Activated CD8-positive, alpha-beta memory T cell treated with anti-CD3 and anti-CD28 coated beads for 24 hours (primary cell): Measurements from ENCODE around the gene ANXA3.
"Not testable (repeated sequence)": the region's sequence is repeated elsewhere in the genome, so short reads cannot be mapped to it uniquely, and the experiment has no call there.

Experiments used
- DNase-seq: peaks from one replicate; pipeline ENCODE4 v3.0.0-alpha.2; 2020

Gene ANXA3

DNA sequence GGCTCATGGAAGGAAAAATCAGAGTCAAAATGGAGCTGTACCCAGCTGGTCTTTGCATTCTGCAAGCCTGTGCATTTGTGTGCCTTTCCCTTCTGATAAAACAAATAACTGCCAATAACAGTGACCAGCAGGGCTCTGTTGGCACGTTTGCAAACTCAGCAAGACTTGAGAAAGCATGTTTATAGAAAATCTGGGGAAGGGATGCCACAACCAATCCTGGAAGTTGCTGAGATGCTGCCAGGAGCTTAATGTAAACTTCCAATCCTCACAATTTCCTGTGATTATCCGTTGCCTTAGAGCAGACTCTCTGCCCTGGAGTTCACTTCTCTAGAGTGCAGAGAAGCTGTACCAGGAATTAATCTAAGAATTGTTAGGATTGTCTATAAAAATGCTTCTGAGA lies 6.9 kb upstream of the ANXA3 start:
- DNase-seq, result no peak

DNA sequence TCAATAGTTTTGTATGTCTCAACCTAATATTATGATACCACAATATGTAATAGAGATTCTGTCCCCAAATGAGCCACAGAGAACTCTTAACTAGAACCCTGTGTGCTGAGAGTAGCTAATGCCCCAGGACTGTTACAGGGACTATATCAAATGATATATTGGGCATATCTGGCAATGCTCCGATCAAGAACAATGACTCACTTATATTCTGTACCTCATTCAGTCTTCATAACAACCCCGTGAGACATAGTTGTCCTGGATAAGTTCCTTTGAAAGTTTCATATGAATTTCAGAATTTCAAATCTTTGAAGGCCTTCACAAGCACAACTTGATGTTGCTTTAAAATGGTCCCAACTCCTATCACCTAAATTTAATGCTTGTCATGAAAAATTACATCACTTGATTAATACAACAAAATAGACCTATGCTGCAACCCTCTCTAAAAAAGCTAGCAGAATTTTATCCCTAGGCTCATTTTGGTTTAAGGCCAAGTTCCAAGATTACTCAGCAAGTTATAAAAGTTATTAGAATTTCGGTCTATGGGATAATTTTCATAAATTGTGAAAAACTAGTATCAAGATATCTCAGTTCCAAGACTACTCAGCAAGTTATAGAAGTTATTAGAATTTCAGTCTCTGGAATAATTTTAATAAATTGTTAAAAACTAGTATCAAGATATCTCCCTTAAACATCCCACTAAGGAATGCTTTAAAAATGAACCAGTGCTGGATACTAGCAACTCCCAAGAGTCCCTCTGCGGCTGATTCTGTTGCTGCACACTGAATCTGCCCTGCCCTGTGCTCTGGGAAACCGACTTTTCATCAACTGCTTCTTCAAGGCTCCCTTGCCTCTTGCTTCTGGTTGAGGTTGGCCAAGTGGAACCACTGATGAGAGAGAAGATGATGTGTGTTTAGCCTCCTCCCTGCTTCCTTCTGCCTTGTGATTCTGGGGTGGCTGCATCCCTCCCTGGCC lies 6.0 kb upstream of the ANXA3 start:
- no peak for DNase-seq

DNA sequence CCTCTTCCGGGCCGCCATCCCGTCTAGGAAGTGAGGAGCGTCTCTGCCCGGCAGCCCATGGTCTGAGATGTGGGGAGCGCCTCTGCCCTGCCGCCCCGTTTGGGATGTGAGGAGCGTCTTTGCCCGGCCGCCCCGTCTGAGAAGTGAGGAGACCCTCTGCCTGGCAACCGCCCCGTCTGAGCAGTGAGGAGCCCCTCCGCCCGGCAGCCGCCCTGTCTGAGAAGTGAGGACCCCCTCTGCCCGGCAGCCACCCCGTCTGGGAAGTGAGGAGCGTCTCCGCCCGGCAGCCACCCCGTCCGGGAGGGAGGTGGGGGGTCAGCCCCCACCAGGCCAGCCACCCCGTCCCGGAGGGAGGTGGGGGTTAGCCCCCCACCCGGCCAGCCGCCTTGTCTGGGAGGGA lies 3.7 kb upstream of the ANXA3 start:
- DNase-seq, result not testable (repeated sequence)

DNA sequence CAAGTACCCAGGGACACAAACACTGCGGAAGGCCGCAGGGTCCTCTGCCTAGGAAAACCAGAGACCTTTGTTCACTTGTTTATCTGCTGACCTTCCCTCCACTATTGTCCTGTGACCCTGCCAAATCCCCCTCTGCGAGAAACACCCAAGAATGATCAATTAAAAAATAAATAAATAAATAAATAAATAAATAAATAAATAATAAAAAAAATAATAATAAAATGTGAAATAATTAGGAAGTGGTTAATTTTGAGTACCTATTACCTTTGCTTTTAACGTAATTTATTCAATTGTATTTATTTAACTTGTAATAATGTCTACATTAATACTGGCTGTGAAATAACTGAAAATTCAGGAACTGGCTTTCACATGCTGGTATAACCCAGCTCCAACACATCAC lies 2.7 kb upstream of the ANXA3 start:
- DNase-seq, result not testable (repeated sequence)

DNA sequence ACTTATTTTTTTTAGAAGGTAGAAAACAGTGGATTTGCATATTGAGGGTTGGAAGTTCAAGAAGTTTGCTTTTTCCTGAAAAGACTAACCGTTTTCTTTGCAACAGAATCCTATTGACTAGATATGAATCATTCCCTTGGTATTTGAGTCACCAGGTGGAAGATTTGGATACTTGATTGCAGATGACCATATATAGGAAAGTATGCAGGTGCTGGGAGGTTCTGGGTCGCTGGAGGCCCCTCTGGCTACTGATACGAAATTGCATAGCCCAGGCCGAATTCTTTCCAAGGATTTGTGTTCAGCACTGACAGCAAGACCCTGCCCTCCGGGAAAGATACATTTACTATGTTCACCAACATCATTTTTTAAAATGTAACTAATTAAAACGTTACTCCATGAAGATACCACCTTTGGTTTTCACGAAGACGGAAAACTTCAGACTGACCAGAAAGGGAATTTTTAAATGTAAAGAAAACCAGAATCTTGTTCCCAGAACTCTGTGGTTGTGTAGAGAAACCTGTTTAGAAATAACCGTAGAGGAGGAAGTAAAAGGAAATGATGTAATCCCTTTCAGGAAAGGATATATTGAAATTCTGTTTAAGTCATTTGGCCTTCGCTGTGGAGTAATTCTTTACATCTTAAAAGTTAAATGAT lies 946 bp downstream of the ANXA3 start:
- DNase-seq, result no peak

DNA sequence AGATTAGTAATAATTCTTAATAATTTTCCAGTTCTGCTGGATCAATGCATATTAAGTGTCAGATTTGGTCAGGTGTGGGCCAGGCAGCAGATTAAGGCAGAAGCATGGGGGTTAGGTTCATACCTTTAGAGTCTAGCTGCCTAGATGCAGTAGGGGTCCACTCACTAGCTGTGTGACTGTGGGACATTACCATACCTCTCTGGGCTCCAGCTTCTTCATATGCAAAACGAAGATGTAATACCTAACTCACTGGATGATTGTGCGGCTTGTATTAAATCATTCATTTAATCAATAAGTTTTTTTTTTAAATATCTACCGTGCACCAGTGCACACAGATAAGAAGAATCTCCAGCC lies 1.4 kb downstream of the ANXA3 start:
- no peak for DNase-seq

DNA sequence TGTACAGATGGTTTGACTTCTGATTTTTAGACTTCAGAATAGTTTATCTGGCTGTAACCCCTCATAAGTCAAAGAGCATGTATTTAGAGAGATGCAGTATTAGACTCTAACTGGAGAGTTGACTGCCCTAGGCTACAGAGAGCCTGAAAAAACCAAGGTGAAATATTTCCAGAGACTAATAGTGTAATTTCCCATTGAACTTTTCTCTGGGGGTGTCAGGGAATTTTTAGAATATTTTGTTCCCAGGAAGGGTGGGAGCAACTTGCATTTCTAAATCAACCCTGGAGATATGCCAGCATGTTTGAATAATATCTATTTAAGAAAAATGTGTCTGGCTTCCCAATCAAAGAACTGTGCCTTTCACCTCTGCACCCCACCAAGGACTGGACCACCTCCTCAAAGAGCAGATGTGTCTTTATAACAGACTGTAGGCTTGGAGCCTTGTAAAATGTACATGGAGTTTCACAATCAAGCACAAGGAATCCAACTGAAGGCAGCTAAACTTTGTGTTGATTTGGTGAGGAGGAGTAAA lies 2.0 kb downstream of the ANXA3 start:
- DNase-seq, result no peak

DNA sequence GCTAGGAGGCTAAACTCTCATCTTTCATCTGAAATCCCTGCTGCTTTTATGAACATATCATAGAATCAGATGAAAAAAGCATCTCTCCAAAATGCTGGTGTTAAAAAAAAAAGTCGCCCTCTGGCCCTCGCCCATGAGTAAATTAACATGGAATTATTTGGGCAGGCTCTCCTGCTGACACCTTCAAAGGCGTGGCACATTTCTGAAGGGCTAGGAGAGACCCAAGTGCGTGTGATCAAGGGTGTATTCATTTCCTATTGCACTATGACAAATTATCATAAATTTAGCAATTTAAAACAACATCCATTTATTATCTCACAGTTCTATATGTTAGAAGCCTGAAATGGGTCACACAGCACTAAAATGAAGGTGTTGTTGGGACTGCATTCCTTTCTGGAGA lies 5.1 kb downstream of the ANXA3 start:
- no peak for DNase-seq

DNA sequence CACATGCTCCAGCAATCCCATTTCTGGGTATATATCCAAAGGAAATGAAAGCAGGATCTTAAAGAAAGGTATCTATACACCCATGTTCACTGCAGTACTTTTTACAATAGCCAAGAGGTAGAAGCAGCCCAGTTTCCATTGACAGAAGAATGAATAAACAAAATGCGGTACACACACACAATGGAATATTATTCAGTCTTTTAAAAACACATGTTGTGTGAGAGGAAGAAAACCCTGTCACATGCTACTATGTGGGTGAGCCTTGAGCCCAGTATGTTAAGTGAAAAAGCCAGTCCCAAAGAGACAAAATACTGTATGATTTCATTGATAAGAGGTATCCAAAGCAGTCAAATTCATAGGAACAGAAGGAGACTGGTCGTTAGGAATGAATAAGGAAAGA lies 6.3 kb downstream of the ANXA3 start:
- no peak for DNase-seq

DNA sequence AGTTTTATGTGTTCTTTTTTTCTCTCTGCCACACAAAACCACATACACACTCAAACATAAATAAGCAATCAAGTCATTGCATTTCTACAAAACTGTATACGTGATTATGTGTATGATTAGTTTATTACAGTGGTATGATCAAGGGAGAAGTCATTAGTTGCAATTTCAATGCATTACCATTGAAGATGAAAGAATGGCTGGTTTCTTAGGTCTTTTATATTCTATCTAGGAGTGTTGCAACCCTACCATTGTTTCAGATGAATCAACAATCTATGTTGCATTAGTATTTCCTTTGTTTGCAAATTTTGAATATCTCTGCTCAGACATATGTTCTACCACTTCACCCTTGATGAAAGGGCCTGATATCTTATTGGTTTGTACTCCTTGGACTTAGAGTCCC lies 6.8 kb downstream of the ANXA3 start:
- DNase-seq, result no peak

DNA sequence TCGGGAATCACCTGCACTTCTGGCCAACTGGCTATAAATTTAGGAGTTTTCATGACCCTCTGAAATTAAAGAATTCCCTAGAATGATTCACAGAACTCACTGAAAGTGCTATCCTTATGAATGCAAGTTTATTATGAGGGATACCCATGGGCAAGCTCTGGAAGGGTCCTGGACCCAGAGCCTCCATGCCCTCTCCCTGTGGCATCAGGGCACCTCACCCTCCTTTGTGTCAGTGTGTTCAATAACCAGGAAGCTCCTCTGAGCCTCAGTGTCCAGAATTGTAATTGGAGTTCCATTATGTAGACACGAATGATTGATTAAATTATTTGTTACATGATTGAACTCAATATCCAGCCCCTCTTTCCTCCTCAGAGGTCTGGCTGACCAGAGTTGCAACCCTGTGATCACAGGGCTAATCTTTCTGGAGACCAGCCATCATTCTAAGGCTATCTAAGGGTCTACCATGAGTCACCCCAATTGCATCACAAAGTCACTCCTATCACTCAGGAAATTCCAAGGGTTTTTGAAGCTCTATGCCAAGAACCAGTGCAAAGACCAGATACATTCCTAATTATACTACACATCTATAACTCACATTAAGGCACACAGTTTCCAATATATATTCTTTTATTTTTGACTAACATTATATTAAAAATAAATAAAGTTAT lies 8.9 kb downstream of the ANXA3 start:
- DNase-seq, result no peak

DNA sequence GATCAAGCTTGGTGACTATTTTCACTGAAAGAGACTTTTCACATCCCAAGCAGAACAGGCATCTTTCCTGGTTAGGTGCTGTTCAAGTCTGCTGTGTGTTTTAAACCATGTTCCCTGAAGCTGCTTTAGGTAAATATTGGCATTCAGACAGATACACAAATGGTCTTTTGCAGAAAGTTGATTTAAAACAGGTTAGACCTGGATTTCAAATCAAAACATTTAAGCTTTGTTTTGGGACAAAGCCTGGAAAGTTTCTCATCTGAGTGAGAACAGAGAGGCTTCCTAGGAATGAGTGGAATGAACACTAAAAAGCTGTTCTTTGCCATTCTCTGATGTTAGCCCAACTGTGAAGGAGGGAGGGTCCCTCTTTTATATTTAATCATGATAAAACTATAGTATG lies 10.1 kb downstream of the ANXA3 start:
- DNase-seq, result no peak

DNA sequence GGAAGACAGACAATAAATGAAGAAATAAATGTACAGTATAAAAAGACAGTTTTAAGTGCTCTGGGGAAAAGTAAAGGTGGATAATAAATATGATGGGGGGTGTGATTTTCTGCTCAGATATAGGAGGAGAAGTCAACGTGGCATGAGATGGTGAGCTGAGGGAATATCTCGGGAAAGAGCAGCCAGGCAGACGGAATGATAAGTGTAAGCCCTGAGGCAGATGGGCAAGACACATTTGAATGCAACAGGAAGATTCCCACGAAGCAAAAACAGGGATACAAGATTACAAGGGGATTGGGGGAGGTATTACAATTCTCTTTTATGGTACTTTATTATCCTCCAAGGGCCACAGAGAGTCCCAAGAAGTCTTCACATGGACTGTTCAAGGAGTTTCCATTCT lies 11.1 kb downstream of the ANXA3 start:
- DNase-seq, result no peak

DNA sequence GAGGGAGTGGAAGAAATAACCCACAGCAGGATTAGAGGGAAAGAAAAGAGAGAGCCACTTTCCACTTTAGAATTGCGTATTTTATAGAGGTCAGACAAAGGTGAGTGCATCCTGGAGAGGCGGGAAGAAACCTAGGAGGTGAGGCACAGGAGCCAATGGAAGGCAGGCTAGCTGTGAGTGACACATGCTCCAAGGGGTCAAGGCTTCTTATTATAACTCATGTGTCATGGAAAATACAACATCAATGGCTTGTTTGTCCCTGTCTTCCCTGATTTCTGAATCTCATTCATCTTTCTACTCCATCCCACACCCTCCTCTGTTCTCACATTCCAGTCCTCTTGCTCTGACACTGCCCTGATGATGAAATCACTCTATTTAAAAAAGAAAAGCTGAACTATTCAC lies 14.4 kb downstream of the ANXA3 start:
- DNase-seq, result no peak

DNA sequence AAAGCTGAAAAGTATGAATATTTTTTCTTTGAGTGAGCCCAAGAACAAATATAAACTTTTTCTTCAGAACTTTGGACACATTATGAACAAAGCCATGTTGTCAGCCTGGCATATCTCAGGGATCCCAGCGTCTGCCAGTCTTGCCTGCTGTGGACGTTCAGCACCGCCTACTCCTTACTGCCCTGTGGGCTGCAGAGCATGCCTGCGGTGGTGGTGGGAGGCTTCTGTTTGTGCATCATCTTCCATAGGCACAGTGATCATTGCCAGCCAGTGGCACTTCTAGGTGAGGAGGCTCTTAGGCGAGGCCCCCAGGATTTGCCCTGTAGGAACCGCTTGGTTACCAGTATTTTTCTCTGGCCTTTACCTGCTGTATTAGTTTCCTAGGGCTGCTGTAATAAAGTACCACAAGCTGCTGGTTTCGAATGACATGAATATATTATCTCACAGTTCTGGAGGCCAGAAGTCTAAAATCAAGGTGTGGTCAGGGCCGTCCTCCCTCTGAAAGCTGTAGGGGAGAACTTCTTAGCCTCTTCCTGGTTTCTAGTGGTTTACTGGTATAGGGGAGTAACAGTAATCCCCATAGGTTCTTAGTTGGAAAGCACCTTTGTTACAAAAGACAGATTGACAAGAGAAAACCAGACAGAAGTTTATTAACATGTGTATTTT lies 15.4 kb downstream of the ANXA3 start:
- DNase-seq, result no peak

DNA sequence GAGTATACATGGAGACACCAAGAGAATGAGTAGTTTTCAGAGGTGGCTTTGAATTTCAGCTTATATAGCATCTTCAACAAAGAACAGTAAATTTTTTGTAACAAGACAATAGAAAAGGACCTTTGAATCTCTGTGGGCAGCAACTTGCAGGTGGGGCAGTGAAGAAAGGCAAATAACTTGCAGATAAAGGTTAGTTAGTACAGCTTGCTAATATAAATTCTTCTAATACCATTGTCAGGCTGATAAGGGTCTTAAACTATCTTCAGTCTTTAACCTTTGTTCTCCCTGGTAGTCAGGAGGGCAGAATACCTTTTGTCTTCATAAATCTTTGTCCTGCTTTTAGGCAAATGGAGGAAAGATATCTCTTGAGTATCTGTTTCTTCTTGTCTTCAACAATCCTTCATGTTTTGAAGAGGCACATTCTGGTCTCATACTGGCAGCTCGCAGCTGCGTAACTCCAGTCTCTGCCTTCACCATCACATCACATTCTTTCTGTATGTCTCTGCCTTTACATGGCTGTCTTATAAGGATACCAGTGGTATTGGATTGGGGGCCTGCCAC lies 16.0 kb downstream of the ANXA3 start:
- no peak for DNase-seq

DNA sequence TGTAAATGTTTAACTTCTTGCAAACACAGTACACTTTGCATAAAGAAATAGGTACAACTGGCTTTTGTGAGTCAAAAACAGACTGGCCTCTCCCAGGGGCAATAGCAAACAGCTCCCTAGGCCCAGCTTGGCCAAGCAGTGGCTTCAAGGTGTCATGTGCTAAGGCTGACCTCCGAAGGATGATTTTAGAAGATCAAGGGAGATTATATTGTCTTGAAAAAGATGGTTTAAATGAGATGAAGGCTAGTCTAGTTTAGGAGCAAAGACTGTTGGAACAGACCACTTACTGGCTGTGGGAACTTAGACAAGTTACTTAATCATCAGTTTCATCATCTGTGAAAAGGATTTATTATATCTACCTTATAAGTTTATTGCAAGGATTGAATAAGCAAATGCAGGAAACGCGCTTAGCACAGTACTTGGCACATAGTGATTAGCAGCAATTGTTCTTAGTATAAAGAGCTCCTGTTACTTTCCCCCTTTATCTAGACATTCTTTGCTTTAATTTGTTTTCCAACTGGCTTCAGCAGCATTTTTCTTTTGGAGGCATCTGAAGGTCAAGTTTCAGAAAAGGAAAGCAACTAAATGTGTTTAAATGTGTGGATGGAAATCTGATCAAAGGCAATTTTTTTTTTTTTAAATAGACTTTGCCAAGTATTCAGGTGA lies 17.2 kb downstream of the ANXA3 start:
- no peak for DNase-seq

DNA sequence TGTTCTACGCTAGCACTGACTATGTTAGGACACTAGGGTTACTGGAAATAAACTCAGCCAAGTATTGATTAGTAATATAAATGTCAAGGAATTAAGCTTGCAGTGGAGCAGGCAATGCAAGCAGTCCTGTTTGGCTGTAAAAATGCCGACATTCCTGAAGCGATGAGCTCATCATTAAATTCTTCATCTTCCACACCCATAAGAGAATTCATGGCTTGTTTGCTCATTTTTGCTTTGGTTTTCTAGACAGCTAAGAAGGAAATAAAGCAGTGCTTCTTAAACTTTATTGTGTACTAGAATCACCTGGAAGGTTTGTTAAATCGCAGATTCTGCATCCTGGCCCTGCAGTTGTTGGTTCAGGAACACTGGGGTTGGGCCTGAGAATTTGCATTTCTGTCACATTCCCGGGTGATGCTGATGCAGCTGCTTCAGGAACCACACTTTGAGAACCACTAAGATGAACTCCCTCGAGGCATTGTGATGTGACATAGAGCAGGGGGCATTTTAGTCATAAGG lies 17.8 kb downstream of the ANXA3 start:
- no peak for DNase-seq

DNA sequence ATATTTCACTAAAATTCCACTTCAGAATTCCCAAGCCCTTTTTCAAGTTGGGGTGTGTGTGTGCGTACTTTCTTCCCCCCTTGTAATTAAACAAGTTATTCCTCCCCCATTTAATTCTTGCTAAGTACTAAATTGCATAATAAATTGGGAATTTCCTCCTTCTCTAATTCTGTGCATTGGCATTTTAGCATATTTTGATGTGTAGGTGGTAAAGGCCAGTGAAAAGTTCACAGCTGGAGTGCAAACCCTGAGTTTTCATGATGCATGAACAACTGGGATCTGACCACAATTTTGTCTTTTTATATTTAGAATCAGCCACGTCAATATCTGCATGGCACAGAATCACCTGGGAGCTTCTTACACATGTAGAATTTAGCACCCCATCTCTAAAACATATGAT lies 18.5 kb downstream of the ANXA3 start:
- no peak for DNase-seq

DNA sequence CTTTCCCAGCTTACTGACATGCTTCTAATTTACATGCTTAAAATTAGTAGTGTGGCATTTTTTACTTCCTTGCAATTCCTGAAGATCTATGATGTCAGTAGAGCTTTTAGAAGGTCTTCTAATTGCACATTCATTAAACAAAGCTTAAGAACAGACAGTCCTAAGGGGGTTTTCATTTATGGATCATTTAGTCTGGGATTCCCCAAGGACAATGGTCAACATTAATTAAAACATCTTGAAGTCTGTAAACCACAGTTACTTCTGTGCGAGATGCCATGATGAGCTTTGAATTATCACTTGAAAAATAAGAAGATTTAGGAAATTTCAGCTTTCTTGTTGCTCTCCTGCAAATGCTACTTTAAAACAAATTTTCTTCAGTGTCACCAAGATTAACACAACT lies 20.2 kb downstream of the ANXA3 start:
- no peak for DNase-seq

DNA sequence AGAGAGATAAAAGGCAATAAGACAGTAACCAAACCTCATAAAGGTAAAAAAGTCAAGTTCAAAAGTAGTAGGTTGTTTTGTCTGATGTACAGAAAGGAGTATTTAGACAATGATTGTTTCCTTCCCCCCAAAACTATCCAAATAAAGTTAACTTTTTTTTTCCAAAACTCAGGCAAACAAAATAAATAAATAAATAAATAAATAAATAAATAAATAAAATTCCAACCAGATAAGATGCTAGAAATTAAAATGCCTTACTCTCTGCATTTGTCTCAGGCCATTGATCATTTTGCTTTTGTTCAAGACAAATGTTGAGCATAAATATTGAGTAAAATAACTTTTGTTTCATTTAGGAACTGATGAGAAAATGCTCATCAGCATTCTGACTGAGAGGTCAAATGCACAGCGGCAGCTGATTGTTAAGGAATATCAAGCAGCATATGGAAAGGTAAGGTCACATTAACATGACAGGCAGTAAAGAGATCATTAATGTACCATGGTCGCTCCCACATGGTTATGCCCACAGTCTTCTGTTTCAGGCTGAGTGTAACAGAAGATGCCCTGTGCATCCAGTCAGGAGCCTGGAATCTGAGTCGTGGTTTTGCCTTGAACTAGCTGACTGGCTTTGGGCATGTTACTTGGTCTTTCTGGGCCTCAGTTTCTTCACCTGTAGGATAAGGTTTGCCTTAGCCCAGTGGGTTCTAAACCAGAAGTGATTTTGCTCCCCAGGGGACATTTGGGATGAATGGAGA lies 27.3 kb downstream of the ANXA3 start:
- DNase-seq, result no peak
